H1 (cell line): ENCODE data around the gene DIP2C. TPM values are rescaled to one million over a fixed set of nuclear protein-coding genes. Genes with fewer than 3 reads are reported as not detected.

Experiments used
- BCL11A ChIP-seq, 2 experiments: IDR thresholded peaks; one replicate each; pipeline ENCODE4 v1.6.1; 2011; ENCODE audit warnings: low read depth in 2 of 2, low read length in 2 of 2, mild to moderate bottlenecking in 2 of 2
- BRCA1 ChIP-seq: IDR thresholded peaks from 2 replicates; pipeline ENCODE4 v1.6.1; 2012; ENCODE audit warnings: low read depth, low read length, improper control_type of control experiment
- CHD7 ChIP-seq: fragments of 300-600 bp; sonication (generic); IDR thresholded peaks from 2 replicates; pipeline ENCODE4 v1.7.1; 2012; ENCODE audit warnings: low read length, moderate library complexity, mild to moderate bottlenecking, inconsistent platforms; ENCODE audit not compliant: insufficient replicate concordance
- HDAC2 ChIP-seq, 2 experiments: fragments of 300-600 bp in 1 of 2; sonication (generic) in 1 of 2; IDR thresholded peaks; 2 replicates each; pipeline ENCODE4 v1.6.1; 2011 to 2012; ENCODE audit warnings: low read depth in 2 of 2, low read length in 2 of 2, mild to moderate bottlenecking in 2 of 2, moderate library complexity in 2 of 2, borderline replicate concordance in 1 of 2, inconsistent platforms in 1 of 2
- RBBP5 ChIP-seq: IDR thresholded peaks from 2 replicates; pipeline ENCODE4 v1.7.1; 2012; ENCODE audit warnings: low read depth, mild to moderate bottlenecking, inconsistent platforms, low read length, moderate library complexity, borderline replicate concordance
- SUZ12 ChIP-seq: fragments of 200-600 bp; sonication (generic); IDR thresholded peaks from 2 replicates; pipeline ENCODE4 v1.6.1; 2012; ENCODE audit warnings: mild to moderate bottlenecking, inconsistent platforms, low read length, moderate library complexity, mixed read lengths
- polyA plus RNA-seq, 7 experiments: library from polyadenylated mRNA; depleted of rRNA in 3 of 7; stranded (reverse) in 5 of 7; unstranded in 2 of 7; fragments of >200 nt in 5 of 7; fragments of 200-250 nt in 2 of 7; gene quantifications; 1 replicate in 5 of 7; 2 replicates in 1 of 7; 4 replicates in 1 of 7; pipeline versions ENCODE4 v1.2.1 to v1.2.3, GENCODE V29; 2011 to 2013; ENCODE audit warnings: missing spikeins in 2 of 7, mixed read lengths in 2 of 7
- total RNA-seq: library from RNA; stranded (reverse); fragmentation: NEBNext Ultra II Directional; extraction: Animal tissue kit (Norgen Biotek cat#: 25700); gene quantifications from 2 replicates; pipeline ENCODE4 v1.2.1, GENCODE V29; 2021
- TF ChIP-seq, protein P1 (sequence below): IDR thresholded peaks from 2 replicates; pipeline ENCODE4 v1.6.1; 2012; ENCODE audit warnings: inconsistent platforms

The DIP2C gene
- total and polyA plus RNA-seq, 2 of the 8 experiments (the other 6 are each of a cell fraction or from before 2014, with no cell fraction given), result 3.8 to 9.3 TPM

DNA sequence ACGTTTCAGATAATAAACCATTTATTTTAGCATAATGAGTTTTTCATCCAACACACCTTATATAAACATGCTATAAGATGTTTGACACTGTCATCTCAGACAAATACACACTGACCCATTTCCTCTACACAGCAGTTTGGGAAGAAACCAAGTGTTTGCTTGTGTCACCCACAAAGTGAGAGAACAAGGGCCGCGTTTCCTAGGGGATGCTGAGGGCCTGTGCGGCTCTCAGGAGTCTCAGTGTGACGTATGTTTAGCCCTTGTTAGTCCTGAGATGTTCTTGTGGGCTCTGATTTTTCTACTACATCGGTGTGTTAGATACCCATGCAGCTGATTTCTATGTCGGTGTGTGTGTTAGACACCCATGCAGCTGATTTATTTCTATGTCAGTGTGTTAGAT is 266.3 kb downstream of the DIP2C start (continued):
- TF ChIP-seq CHD7 (no peak), SUZ12 (no peak), HDAC2 (IDR thresholded peaks at IDR 0.05; ENCODE audit: borderline replicate concordance in 1 of 2, low read depth in 2 of 2, low read length in 2 of 2) (no peak), RBBP5 (no peak), BRCA1 (no peak), BCL11A (IDR thresholded peaks at IDR 0.05; ENCODE audit: low read depth in 2 of 2, low read length in 2 of 2) (no peak)
- TF ChIP-seq, protein P1, sequence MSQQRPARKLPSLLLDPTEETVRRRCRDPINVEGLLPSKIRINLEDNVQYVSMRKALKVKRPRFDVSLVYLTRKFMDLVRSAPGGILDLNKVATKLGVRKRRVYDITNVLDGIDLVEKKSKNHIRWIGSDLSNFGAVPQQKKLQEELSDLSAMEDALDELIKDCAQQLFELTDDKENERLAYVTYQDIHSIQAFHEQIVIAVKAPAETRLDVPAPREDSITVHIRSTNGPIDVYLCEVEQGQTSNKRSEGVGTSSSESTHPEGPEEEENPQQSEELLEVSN, result no peak
